HG02642 (cell line): ENCODE measurements around the gene PRG2.

Experiments used
- ATAC-seq: cut with Tn5 transposase; IDR thresholded peaks from one replicate; pipeline ENCODE4 v1.9.1; 2021; ENCODE audit warnings: mild to moderate bottlenecking; ENCODE audit not compliant: unreplicated experiment, poor library complexity

Gene PRG2

GRCh38 chr11:57390535-57390934, at the start of gene PRG2:
Gene PRG2 (minus strand): TSS chr11:57390650. CDS start chr11:57389944, 706 bp downstream.
- no peak for ATAC-seq

GRCh38 chr11:57439786-57440185, 49.3 kb upstream of the PRG2 start:
- ATAC-seq, result no peak

GRCh38 chr11:57438345-57439285, 48.2 kb upstream of the PRG2 start:
- no peak for ATAC-seq

- ATAC-seq, result no peak
Observed at GRCh38 chr11:57436031-57436430, 45.6 kb upstream of the PRG2 start.

- ATAC-seq, result no peak
Observed at GRCh38 chr11:57434640-57435546, 44.4 kb upstream of the PRG2 start.

GRCh38 chr11:57432714-57433163, 42.3 kb upstream of the PRG2 start:
- no peak for ATAC-seq

GRCh38 chr11:57432149-57432561, 41.7 kb upstream of the PRG2 start:
- no peak for ATAC-seq

- no peak for ATAC-seq
Observed at GRCh38 chr11:57430952-57431351, 40.5 kb upstream of the PRG2 start.

- no peak for ATAC-seq
Observed at GRCh38 chr11:57429946-57430345, 39.5 kb upstream of the PRG2 start.

GRCh38 chr11:57428643-57429042, 38.2 kb upstream of the PRG2 start:
- no peak for ATAC-seq

GRCh38 chr11:57427727-57428082, 37.3 kb upstream of the PRG2 start:
- no peak for ATAC-seq

GRCh38 chr11:57426929-57427726, 36.7 kb upstream of the PRG2 start, which contains the start of gene SLC43A3:
Gene SLC43A3 (minus strand): TSS chr11:57427121. CDS start chr11:57426172, 949 bp downstream.
- ATAC-seq, result peak; percentile 66

GRCh38 chr11:57426439-57426928, 36.0 kb upstream of the PRG2 start:
- no peak for ATAC-seq

GRCh38 chr11:57425565-57426438, 35.4 kb upstream of the PRG2 start:
- no peak for ATAC-seq

- ATAC-seq, result peak; percentile 91
Observed at GRCh38 chr11:57424792-57425564, 34.5 kb upstream of the PRG2 start.

- no peak for ATAC-seq
Observed at GRCh38 chr11:57424137-57424791, 33.8 kb upstream of the PRG2 start.

- no peak for ATAC-seq
Observed at GRCh38 chr11:57422669-57423068, 32.2 kb upstream of the PRG2 start.

- no peak for ATAC-seq
Observed at GRCh38 chr11:57421805-57422204, 31.4 kb upstream of the PRG2 start.
